SK-N-SH (cell line): ENCODE results near the gene SMARCC1. TPM values are rescaled to one million over a fixed set of nuclear protein-coding genes. Genes with fewer than 3 reads are reported as not detected.

Experiments used
- CTCF ChIA-PET: fragments of 300-600, 350-600 bp; formaldehyde crosslinking; extraction: SDS; loops from one replicate; lab custom pipeline; 2021; lab: Yijun Ruan, JAX
- POLR2A ChIA-PET: fragments of 350-600 bp; sonication (Branson Sonifier 250); formaldehyde crosslinking; extraction: SDS; loops from one replicate; lab custom pipeline; 2020; ENCODE audit warnings: antibody characterized with exemption, inconsistent platforms; lab: Yijun Ruan, JAX
- DNase-seq: peaks from one replicate; pipeline ENCODE4 v3.0.0; 2012
- H2AFZ ChIP-seq: fragments of 200-600 bp; sonication (generic); 2 replicates; pipeline ENCODE4 v1.8.1; 2016; ENCODE audit warnings: antibody characterized with exemption, mild to moderate bottlenecking, low read depth
- H3F3A ChIP-seq: fragments of 200-600 bp; sonication (generic); replicated peaks from 2 replicates; pipeline ENCODE3; 2016; ENCODE audit warnings: antibody characterized with exemption, mild to moderate bottlenecking; ENCODE audit not compliant: insufficient read depth
- H3K27ac ChIP-seq, 2 experiments: fragments of 200-500 bp in 1 of 2; fragments of 200-600 bp in 1 of 2; sonication (Bioruptor generic) in 1 of 2; sonication (generic), shearing (Covaris generic) in 1 of 2; 2 replicates each; pipeline versions ENCODE4 v1.5.1 to v1.6.1; 2014 to 2016; ENCODE audit warnings: low read depth in 2 of 2, inconsistent platforms in 1 of 2, low read length in 1 of 2, mild to moderate bottlenecking in 1 of 2, mixed read lengths in 1 of 2
- H3K27me3 ChIP-seq: fragments of 200-600 bp; sonication (generic), shearing (Covaris generic); 2 replicates; pipeline ENCODE4 v1.6.1; 2016; ENCODE audit warnings: mixed run types; ENCODE audit not compliant: insufficient read depth
- H3K36me3 ChIP-seq, 2 experiments: fragments of 200-500 bp in 1 of 2; fragments of 200-600 bp in 1 of 2; sonication (Bioruptor generic) in 1 of 2; sonication (generic) in 1 of 2; replicated peaks in 1 of 2; 2 replicates each; pipeline versions ENCODE3 to v1.5.1; 2014 to 2016; ENCODE audit warnings: low read length in 1 of 2, mild to moderate bottlenecking in 1 of 2; ENCODE audit not compliant: insufficient read depth in 2 of 2, control insufficient read depth in 1 of 2
- H3K4me1 ChIP-seq, 2 experiments: fragments of 200-500 bp in 1 of 2; fragments of 200-600 bp in 1 of 2; sonication (Bioruptor generic) in 1 of 2; sonication (generic), shearing (Covaris generic) in 1 of 2; 2 replicates each; pipeline versions ENCODE4 v1.5.1 to v1.6.1; 2014 to 2016; ENCODE audit warnings: low read depth in 1 of 2, low read length in 1 of 2, mixed run types in 1 of 2; ENCODE audit not compliant: insufficient read depth in 2 of 2, control insufficient read depth in 1 of 2
- H3K4me2 ChIP-seq: fragments of 200-600 bp; sonication (generic), shearing (Covaris generic); 2 replicates; pipeline ENCODE4 v1.6.1; 2017; ENCODE audit warnings: mixed run types
- H3K4me3 ChIP-seq, 2 experiments: fragments of 200-500 bp in 1 of 2; fragments of 200-600 bp in 1 of 2; sonication (Bioruptor generic) in 1 of 2; sonication (generic), shearing (Covaris generic) in 1 of 2; 2 replicates each; pipeline versions ENCODE4 v1.5.1 to v1.8.1; 2014 to 2016; ENCODE audit warnings: low read depth in 2 of 2, inconsistent platforms in 1 of 2, low read length in 1 of 2, mild to moderate bottlenecking in 1 of 2, mixed read lengths in 1 of 2, moderate library complexity in 1 of 2
- H3K79me2 ChIP-seq: fragments of 200-600 bp; sonication (generic); 2 replicates; pipeline ENCODE4 v1.8.1; 2017; ENCODE audit warnings: mild to moderate bottlenecking; ENCODE audit not compliant: insufficient read depth
- H3K9ac ChIP-seq: fragments of 200-600 bp; sonication (generic); 2 replicates; pipeline ENCODE4 v1.6.1; 2017; ENCODE audit warnings: mixed run types
- H3K9me2 ChIP-seq: fragments of 200-600 bp; sonication (generic); 2 replicates; pipeline ENCODE4 v1.6.1; 2017; ENCODE audit warnings: mixed run types
- H3K9me3 ChIP-seq: fragments of 200-600 bp; sonication (generic); 2 replicates; pipeline ENCODE4 v1.6.1; 2017; ENCODE audit warnings: mixed run types, mild to moderate bottlenecking, moderate library complexity
- H4K20me1 ChIP-seq: fragments of 200-600 bp; sonication (generic); 2 replicates; pipeline ENCODE4 v1.6.1; 2017; ENCODE audit warnings: mild to moderate bottlenecking, mixed run types; ENCODE audit not compliant: insufficient read depth
- EZH2phosphoT487 ChIP-seq: fragments of 200-600 bp; sonication (generic); IDR thresholded peaks from 2 replicates; pipeline ENCODE4 v1.6.1; 2017; ENCODE audit warnings: low read depth, mixed run types, mild to moderate bottlenecking, antibody characterized with exemption, moderate library complexity, borderline replicate concordance
- FOSL2 ChIP-seq: IDR thresholded peaks from 2 replicates; pipeline ENCODE4 v1.4.0; 2012; ENCODE audit warnings: low read depth, mild to moderate bottlenecking, moderate library complexity, borderline replicate concordance
- FOXJ3 ChIP-seq: sonication (generic); formaldehyde crosslinking; IDR thresholded peaks from 2 replicates; pipeline ENCODE4 v1.5.1; 2020; ENCODE audit warnings: mild to moderate bottlenecking, missing genetic modification reagents
- FOXM1 ChIP-seq: IDR thresholded peaks from 2 replicates; pipeline ENCODE4 v1.4.0; 2012; ENCODE audit warnings: low read depth, mild to moderate bottlenecking
- GABPA ChIP-seq: IDR thresholded peaks from 2 replicates; pipeline ENCODE4 v1.4.0; 2012; ENCODE audit warnings: low read depth, mild to moderate bottlenecking
- JUND ChIP-seq: IDR thresholded peaks from 2 replicates; pipeline ENCODE4 v1.4.0; 2012
- MEF2A ChIP-seq: IDR thresholded peaks from 2 replicates; pipeline ENCODE4 v1.4.0; 2012; ENCODE audit warnings: low read depth, borderline replicate concordance
- MXI1 ChIP-seq: IDR thresholded peaks from 2 replicates; pipeline ENCODE4 v1.6.1; 2012; ENCODE audit warnings: mild to moderate bottlenecking, low read depth, low read length, improper control_type of control experiment
- RXRA ChIP-seq: IDR thresholded peaks from 2 replicates; pipeline ENCODE4 v1.4.0; 2012; ENCODE audit warnings: low read depth, mild to moderate bottlenecking, borderline replicate concordance
- WGBS: methylation state at CpG from one replicate; pipeline ENCODE4 v1.1.6; 2017; ENCODE audit warnings: low lambda C conversion rate; 5-methylcytosine and 5-hydroxymethylcytosine counted together
- polyA plus RNA-seq, 3 experiments: library from polyadenylated mRNA; depleted of rRNA; stranded (reverse); fragments of >200 nt; gene quantifications; 2 replicates each; pipeline ENCODE4 v1.2.3, GENCODE V29; 2012
- TF ChIP-seq, protein P1 (sequence below): IDR thresholded peaks from 2 replicates; pipeline ENCODE4; 2012
- TF ChIP-seq, protein P2 (sequence below): IDR thresholded peaks from 2 replicates; pipeline ENCODE4 v1.4.0; 2012; ENCODE audit warnings: low read depth, borderline replicate concordance

The SMARCC1 gene
- polyA plus RNA-seq, 1 of the 3 experiments (the other 2 are of a cell fraction) = 16.5 TPM

DNA sequence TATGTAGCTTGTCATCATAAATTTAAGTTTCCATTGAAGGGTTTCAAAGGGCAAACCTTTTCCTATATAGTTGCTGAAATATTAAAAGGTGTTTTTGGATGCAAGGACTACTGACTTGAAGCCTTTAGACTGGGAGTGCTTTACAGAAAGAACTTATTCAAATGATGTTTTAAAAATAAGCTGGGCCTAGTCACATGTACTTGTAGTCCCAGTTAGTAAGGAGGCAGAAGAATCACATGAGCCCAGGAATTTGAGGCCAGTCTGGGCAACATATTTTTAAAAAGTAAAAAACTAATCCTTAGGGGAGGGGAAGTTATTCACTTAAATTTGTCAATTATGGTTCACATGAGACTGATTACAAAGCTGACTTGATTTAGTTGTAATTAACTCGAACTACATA lies 65.0 kb downstream of the SMARCC1 start:
- Histone ChIP-seq H3K36me3 (peaks cover 23 to 66% of the 10 kb centered on the region in 2 experiments), H2AFZ (no peak overlapping the region), H3K9me2 (no peaks in the 10 kb centered on the region), H3K79me2 (peaks cover 37% of the 10 kb centered on the region; the same call in 1 of the 2 replicates), H3K4me1 (no peaks in the 10 kb centered on the region), H3K9me3 (no peaks in the 10 kb centered on the region), H3K4me3 (no peak overlapping the region), H3K27me3 (no peaks in the 10 kb centered on the region), H4K20me1 (peaks cover 4% of the 10 kb centered on the region; the same call in 1 of the 2 replicates), H3K9ac (no peak overlapping the region), H3K27ac (no peak overlapping the region), H3F3A (peaks cover 20% of the 10 kb centered on the region), H3K4me2 (no peak overlapping the region)
- POLR2A ChIA-PET = no interaction called here
- CTCF ChIA-PET = interaction anchor here (0.8 kb wide), 1 partner anchor 123 kb away, joined by 3 read pairs; no protein-coding TSS in a partner anchor
- 92% methylated on average over 1 of the region's 1 CpG for WGBS
- DNase-seq = no peak
- TF ChIP-seq MXI1 = no peak
- TF ChIP-seq FOXJ3 (CRISPR knock-in tag) = no peak
- TF ChIP-seq FOXM1 = no peak

DNA sequence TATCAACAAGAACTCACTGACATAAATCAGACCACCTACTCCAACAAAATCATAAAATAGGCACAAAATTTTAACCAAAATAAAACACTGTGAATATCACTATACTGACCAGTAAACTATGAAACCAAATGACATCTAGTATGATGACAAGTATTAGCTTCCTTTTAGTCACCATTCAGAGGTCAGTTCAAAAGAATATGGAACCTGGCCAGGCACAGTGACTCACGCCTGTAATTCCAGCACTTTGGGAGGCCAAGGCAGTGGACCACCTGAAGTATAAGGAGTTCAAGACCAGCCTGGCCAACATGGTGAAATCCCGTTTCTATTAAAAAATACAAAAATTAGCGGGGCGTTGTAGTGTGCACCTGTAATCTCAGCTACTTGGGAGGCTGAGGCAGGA lies 65.8 kb downstream of the SMARCC1 start:
- Histone ChIP-seq H3K9ac (no peak overlapping the region), H3K4me2 (no peak overlapping the region), H3K27me3 (no peaks in the 10 kb centered on the region), H3K4me1 (no peaks in the 10 kb centered on the region), H2AFZ (no peak overlapping the region), H3K9me2 (no peaks in the 10 kb centered on the region), H3K36me3 (peaks cover 31 to 72% of the 10 kb centered on the region in 2 experiments), H3K9me3 (no peaks in the 10 kb centered on the region), H3K4me3 (no peak overlapping the region), H3K27ac (0 out of 4 replicates have a peak overlapping the region, but pooled peaks of 1 of the 2 experiments have one; percentile 16), H4K20me1 (peaks cover 4% of the 10 kb centered on the region; the same call in 1 of the 2 replicates), H3K79me2 (peaks cover 34% of the 10 kb centered on the region; the same call in 1 of the 2 replicates), H3F3A (peaks cover 23% of the 10 kb centered on the region)
- no peak for DNase-seq
- POLR2A ChIA-PET = no interaction called here
- WGBS = 80% methylated on average over 4 of the region's 4 CpGs
- CTCF ChIA-PET = interaction anchor here (0.9 kb wide), 1 partner anchor 194 kb away, joined by 4 read pairs; no protein-coding TSS in a partner anchor
- TF ChIP-seq GABPA = no peak
- TF ChIP-seq EZH2phosphoT487 = no peak
- TF ChIP-seq FOSL2 = peak; percentile 62
- TF ChIP-seq JUND = peak; percentile 32; the same call in 1 of the 2 replicates

DNA sequence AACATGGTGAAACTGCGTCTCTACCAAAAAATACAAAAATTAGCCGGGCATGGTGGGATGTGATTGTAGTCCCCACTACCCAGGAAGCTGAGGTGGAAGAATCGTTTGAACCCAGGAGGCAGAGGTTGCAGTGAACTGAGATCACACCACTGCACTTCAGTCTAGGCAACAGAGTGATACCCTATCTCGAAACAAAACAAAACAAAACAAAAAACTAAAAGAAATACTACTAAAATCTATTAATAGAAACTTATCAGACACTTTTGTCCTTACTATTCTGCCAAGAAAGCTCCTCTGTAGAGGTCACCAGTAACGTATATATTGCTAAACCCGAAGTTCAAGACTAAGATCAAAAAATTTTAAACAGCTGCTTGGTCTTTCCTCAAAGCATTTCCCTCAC lies 67.1 kb downstream of the SMARCC1 start:
- TF ChIP-seq, protein P1, sequence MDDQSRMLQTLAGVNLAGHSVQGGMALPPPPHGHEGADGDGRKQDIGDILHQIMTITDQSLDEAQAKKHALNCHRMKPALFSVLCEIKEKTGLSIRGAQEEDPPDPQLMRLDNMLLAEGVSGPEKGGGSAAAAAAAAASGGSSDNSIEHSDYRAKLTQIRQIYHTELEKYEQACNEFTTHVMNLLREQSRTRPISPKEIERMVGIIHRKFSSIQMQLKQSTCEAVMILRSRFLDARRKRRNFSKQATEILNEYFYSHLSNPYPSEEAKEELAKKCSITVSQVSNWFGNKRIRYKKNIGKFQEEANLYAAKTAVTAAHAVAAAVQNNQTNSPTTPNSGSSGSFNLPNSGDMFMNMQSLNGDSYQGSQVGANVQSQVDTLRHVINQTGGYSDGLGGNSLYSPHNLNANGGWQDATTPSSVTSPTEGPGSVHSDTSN = no peak
- TF ChIP-seq RXRA (no peak), EZH2phosphoT487 (no peak), MEF2A (no peak)
- TF ChIP-seq, protein P2, sequence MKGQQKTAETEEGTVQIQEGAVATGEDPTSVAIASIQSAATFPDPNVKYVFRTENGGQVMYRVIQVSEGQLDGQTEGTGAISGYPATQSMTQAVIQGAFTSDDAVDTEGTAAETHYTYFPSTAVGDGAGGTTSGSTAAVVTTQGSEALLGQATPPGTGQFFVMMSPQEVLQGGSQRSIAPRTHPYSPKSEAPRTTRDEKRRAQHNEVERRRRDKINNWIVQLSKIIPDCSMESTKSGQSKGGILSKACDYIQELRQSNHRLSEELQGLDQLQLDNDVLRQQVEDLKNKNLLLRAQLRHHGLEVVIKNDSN = no peak
- Histone ChIP-seq H3K27me3 (no peaks in the 10 kb centered on the region), H3F3A (peaks cover 26% of the 10 kb centered on the region), H3K27ac (no peak overlapping the region), H3K9me3 (no peaks in the 10 kb centered on the region), H3K4me2 (no peak overlapping the region), H3K9ac (no peak overlapping the region), H4K20me1 (peaks cover 4% of the 10 kb centered on the region; the same call in 1 of the 2 replicates), H3K36me3 (peaks cover 36 to 74% of the 10 kb centered on the region in 2 experiments), H3K9me2 (no peaks in the 10 kb centered on the region), H3K79me2 (peaks cover 47% of the 10 kb centered on the region), H2AFZ (no peak overlapping the region), H3K4me3 (no peak overlapping the region), H3K4me1 (no peaks in the 10 kb centered on the region)
- DNase-seq = no peak
- POLR2A ChIA-PET = no interaction called here
- WGBS = 98% methylated on average over 6 of the region's 6 CpGs
- CTCF ChIA-PET = no interaction called here
